Fibroblast of pulmonary artery (primary cell): ENCODE results near the gene MED25.

Source experiments
- DNase-seq: peaks from one replicate; pipeline ENCODE4 v3.0.0-alpha.2; 2010; ENCODE audit warnings: low read depth
- H3K4me3 ChIP-seq: replicated peaks from 2 replicates; pipeline ENCODE4 v1.5.1; 2011; ENCODE audit warnings: low read depth, mild to moderate bottlenecking, control low read depth, low read length, moderate library complexity
- TF ChIP-seq, protein P1 (sequence below): IDR thresholded peaks from 2 replicates; pipeline ENCODE4 v1.5.1; 2011; ENCODE audit warnings: mild to moderate bottlenecking, control low read depth, low read length, inconsistent platforms; ENCODE audit errors: missing control alignments

The MED25 gene

DNA sequence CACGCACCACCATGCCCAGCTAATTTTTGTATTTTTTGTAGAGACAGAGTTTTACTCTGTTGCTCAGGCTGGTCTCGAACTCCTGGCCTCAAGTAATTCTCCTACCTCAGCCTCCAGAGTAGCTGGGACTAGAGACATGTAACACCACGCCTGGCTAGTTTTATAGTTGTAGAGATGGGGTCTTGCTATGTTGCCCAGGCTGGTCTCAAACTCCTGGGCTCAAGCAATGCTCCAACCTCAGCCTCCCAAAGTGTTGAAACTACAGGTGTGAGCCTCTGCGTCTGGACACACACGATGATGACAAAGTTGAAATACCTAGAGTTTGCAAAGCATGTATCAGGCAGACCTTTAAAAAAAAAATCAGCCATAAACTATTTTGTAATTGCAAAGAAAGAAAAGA lies 28.3 kb downstream of the MED25 start:
- H3K4me3 ChIP-seq, result no peak overlapping the region
- TF ChIP-seq, protein P1, sequence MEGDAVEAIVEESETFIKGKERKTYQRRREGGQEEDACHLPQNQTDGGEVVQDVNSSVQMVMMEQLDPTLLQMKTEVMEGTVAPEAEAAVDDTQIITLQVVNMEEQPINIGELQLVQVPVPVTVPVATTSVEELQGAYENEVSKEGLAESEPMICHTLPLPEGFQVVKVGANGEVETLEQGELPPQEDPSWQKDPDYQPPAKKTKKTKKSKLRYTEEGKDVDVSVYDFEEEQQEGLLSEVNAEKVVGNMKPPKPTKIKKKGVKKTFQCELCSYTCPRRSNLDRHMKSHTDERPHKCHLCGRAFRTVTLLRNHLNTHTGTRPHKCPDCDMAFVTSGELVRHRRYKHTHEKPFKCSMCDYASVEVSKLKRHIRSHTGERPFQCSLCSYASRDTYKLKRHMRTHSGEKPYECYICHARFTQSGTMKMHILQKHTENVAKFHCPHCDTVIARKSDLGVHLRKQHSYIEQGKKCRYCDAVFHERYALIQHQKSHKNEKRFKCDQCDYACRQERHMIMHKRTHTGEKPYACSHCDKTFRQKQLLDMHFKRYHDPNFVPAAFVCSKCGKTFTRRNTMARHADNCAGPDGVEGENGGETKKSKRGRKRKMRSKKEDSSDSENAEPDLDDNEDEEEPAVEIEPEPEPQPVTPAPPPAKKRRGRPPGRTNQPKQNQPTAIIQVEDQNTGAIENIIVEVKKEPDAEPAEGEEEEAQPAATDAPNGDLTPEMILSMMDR, result no peak
- no peak for DNase-seq

DNA sequence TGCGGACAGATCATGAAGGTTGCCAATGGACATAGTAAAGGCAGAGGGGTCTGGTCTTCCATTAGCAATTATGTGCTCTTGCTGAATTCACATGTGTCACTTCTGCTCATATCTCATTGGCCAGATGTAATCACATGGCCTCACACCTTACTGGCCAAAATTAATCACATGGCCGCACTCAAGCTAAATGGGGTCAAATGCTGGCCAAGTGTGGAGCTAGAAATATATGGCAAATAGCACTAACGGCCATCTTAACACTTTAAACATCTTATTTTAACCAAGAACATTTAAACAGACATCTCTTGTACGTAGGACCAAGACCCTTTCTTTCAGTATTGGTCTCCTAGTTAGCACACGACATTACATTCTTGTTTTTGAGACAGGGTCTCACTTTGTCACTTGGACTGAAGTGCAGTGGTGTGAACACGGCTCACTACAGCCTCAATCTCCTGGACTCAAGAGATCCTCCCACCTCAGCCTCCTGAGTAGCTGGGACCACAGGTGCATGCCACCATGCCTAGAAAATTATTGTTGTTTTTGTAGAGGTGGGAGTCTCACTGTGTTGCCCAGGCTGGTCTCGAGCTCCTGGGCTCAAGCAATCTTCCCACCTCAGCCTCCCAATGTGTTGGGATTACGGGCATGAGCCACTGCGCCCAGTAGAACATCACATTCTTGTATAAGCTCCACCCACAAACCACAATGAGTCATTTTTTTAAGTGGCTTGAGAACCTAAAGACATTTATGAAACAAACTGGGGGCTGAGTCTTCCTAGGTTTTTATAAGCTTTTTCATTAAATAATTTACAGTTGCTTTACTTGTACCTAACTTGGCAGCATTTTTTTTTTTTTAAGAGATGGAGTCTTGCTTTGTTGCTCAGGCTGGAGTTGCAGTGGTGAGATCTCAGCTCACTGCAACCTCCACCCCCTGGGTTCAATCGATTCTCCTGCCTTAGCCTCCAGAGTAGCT lies 29.9 kb downstream of the MED25 start:
- TF ChIP-seq, protein P1, result no peak
- no peak overlapping the region for H3K4me3 ChIP-seq
- DNase-seq, result peak; percentile 85

DNA sequence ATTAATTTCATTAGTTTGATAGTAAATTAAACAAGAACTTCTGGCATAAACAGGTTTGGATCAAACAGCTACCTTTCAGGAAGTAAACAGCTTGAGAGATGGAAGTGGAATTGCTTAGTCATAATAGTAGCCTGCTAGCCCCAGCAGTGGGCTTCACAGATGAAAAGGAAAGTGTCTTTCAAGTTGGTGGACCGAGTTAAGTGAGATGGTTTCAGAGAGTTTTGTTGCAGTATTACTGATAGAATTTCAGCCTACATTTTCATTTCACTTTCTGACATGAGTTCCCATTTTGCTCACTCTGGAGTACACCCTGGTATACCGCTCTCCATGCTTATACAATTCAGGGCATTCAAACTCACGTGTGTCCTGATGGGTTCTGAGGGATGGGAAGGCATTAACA lies 30.8 kb downstream of the MED25 start:
- H3K4me3 ChIP-seq, result no peak overlapping the region
- no peak for DNase-seq
- TF ChIP-seq, protein P1, result no peak

DNA sequence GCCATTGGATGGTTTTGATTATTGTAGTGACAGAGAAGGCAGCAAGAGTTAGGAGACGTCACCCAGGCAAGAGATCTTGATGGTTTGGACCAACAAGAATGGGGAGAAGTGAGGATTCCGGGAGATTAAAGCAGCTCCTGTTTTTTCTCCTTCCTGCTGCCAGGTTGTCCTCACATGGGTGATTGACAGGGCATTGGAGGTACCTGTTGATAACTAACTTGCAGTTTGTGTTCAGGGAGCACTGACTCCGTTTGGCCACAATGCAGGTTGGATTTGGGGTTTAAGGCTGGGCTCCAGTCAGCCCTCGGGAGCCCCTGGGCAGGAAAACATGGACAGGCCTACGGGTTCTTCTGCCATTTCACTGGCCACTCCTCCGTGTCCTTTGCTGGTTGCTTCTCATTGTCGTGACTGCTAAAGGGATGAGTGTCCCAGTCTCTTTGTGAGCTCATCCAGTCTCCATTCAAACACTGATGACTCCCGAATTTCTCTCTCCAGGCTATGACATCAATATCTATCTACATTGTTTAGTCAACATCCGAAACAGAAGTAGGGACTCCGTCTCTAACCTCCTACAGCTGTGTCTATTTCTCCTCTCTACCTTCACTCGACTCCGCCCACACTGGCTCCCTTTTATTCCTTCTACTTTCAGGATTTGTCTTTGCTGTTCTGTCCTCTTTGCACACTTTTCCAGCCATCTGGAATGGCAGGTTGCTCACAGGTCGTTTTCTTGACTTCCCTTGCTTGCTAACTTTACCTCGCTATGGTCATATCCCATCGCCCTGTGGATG lies 31.5 kb downstream of the MED25 start:
- H3K4me3 ChIP-seq, result peak overlapping the region; percentile 63
- DNase-seq, result no peak
- TF ChIP-seq, protein P1, result no peak

DNA sequence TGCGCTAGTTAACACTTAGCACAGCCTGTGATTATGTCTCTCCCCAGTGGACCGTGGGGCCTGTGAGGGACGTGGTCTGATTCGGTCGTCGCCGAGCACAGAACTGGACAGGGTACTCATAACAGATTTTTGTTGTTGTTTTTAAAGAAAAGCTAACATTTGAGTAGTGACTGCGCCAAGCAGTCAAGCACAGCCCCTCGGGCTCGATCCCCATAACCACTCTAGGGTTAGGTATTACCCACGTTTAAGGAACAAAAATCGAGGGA lies 32.1 kb downstream of the MED25 start:
- TF ChIP-seq, protein P1, result no peak
- no peak for DNase-seq
- H3K4me3 ChIP-seq, result peak overlapping the region; percentile 63

DNA sequence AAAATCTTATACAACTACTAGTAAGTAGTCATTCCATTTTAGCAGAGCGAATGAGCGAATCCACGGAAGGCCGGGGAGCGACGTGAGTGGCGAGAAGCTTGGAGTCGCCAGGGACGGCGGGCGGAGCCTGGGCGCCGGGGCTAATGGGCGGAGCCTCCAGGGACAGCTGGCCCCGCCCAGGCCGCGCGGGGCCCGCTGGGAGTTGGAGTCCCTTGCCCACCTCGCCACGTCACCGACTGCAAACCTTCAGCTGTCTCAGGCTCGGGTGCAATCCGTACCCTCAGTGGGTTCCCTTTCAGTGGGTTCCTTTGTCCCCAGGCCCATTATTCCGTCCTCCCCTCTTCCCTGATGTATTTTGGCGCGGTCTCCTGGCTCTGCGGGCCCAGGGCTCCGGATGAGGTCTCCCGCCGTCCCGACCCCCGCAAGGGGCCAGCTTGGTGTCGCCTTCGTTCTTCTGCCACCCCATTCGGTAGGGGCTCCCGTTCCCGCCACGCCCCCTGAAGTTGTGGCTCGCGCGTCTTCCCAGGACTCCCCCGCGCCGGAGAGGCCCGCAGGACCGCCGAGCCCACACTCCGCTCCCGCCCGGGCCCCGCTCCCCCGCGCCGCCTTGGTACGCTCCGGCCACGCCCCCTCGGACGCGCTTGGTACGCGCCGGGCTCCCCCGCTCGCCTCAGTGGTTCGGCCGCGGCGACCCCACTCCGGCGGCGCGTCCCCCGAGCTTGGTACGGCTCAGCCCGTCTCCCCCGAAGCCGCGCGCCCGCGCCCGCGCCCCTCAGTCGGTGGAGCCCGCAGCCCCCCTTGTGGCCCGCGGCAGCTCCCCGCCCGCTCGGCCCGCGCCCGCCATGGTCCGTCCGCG lies 32.6 kb downstream of the MED25 start, which contains the start of gene PTOV1:
PTOV1 (plus strand) TSS at position 673 of the 856 bp plus-strand sequence.
- H3K4me3 ChIP-seq, result peak within 1 kb of the TSS; percentile 63
- peak; percentile 94 for DNase-seq
- TF ChIP-seq, protein P1, result no peak
